Thyroid gland (tissue), 4 donors: ENCODE measurements around the gene CYP2J2. TPM values are rescaled to one million over a fixed set of nuclear protein-coding genes. Genes with fewer than 3 reads are reported as not detected.

ENCODE experiments used
- DNase-seq, 2 donors: peaks; one replicate each; pipeline ENCODE4 v3.0.0-alpha.2; 2019
- H3K27ac ChIP-seq, 3 donors: fragments of 200-600 bp; sonication (generic); 1 replicate in 2 of 3; 2 replicates in 1 of 3; pipeline ENCODE4 v1.5.1; 2016 to 2019; ENCODE audit warnings: mild to moderate bottlenecking in 1 of 3, moderate library complexity in 1 of 3
- H3K27me3 ChIP-seq: fragments of 200-600 bp; sonication (generic); one replicate; pipeline ENCODE4 v1.5.1; 2019
- H3K36me3 ChIP-seq, 2 donors: fragments of 200-600 bp; sonication (generic); one replicate each; pipeline ENCODE4 v1.5.1; 2016 to 2019
- H3K4me1 ChIP-seq, 2 donors: fragments of 200-600 bp; sonication (generic); one replicate each; pipeline ENCODE4 v1.5.1; 2017 to 2019
- H3K4me3 ChIP-seq, 3 donors: fragments of 200-600 bp; sonication (generic); replicated peaks in 1 of 3; 1 replicate in 2 of 3; 2 replicates in 1 of 3; pipeline ENCODE4 v1.5.1; 2016; ENCODE audit warnings: mild to moderate bottlenecking in 1 of 3
- H3K9me3 ChIP-seq: fragments of 200-600 bp; sonication (generic); one replicate; pipeline ENCODE4 v1.5.1; 2017
- POLR2A ChIP-seq, 2 donors: fragments of 450-650 bp; IDR thresholded peaks; one replicate each; pipeline ENCODE4 v1.6.1; 2017; ENCODE audit warnings: antibody characterized with exemption in 2 of 2, mild to moderate bottlenecking in 2 of 2, moderate library complexity in 1 of 2
- WGBS, 2 donors: methylation state at CpG; one replicate each; pipeline ENCODE4 v1.1.5; 2017; 5-methylcytosine and 5-hydroxymethylcytosine counted together
- intact Hi-C: fragments of 100-400 bp; cut with DNase I; formaldehyde crosslinking; loops from one replicate; pipeline ENCODE4 v1.15.1; 2023
- total RNA-seq, 4 donors: library from RNA; depleted of rRNA; stranded (reverse); fragments of >200 nt; gene quantifications; one replicate each; pipeline ENCODE4 v1.2.3, GENCODE V29; 2016
- TF ChIP-seq, protein P1 (sequence below), 6 experiments: fragments of 200-600 bp in 3 of 6; fragments of 450-650 bp in 3 of 6; sonication (generic) in 3 of 6; IDR thresholded peaks; one replicate each; pipeline ENCODE4 v1.5.1; 2016 to 2019; ENCODE audit warnings: antibody characterized with exemption in 6 of 6, mild to moderate bottlenecking in 2 of 6, inconsistent platforms in 1 of 6, moderate library complexity in 1 of 6

Gene CYP2J2
- total RNA-seq, 4 donors from 2014 or later: 0.33 TPM; not detected in 3

- Histone ChIP-seq H3K36me3 (no peaks in the 10 kb centered on the region), H3K4me1 (no peaks in the 10 kb centered on the region), H3K27ac (no peak overlapping the region), H3K4me3 (no peak overlapping the region), H3K27me3 (no peaks in the 10 kb centered on the region), H3K9me3 (no peaks in the 10 kb centered on the region)
- WGBS, 2 donors: 79 to 90% methylated on average over 2 of the region's 2 CpGs
- intact Hi-C loops: no loop called here
- TF ChIP-seq, protein P1, sequence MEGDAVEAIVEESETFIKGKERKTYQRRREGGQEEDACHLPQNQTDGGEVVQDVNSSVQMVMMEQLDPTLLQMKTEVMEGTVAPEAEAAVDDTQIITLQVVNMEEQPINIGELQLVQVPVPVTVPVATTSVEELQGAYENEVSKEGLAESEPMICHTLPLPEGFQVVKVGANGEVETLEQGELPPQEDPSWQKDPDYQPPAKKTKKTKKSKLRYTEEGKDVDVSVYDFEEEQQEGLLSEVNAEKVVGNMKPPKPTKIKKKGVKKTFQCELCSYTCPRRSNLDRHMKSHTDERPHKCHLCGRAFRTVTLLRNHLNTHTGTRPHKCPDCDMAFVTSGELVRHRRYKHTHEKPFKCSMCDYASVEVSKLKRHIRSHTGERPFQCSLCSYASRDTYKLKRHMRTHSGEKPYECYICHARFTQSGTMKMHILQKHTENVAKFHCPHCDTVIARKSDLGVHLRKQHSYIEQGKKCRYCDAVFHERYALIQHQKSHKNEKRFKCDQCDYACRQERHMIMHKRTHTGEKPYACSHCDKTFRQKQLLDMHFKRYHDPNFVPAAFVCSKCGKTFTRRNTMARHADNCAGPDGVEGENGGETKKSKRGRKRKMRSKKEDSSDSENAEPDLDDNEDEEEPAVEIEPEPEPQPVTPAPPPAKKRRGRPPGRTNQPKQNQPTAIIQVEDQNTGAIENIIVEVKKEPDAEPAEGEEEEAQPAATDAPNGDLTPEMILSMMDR (IDR thresholded peaks at IDR 0.05): no peak
- TF ChIP-seq POLR2A (IDR thresholded peaks at IDR 0.05): no peak
- no peak for DNase-seq
These were observed 18.5 kb downstream of the CYP2J2 start for GRCh38 chr1:59908084-59908483.

DNA sequence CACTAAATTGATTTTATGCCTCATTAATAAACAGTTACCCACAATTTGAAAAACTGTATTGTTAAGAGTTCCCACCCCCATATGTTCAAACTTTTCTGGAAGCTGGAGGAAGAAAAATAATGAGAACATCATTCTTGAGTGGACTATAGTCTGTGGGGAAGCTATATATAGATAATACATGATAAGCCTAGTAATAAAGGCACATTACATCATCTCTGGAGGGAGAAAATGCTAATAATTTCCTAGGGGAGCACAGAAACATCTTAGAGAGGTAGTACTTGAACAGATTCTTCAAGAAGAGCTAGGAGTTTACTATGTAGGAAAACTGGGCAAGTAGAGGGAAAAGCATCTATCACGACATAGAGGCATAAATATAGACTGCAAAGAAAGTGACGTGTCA is 19.6 kb downstream of the CYP2J2 start:
- intact Hi-C loops: no loop called here
- no peak overlapping the region for H3K4me3 ChIP-seq
- no peak overlapping the region for H3K27ac ChIP-seq
- no peaks in the 10 kb centered on the region for H3K9me3 ChIP-seq
- 71 to 73% methylated on average over 2 of the region's 2 CpGs for WGBS, 2 donors
- no peak for DNase-seq
- H3K36me3 ChIP-seq: no peaks in the 10 kb centered on the region
- TF ChIP-seq POLR2A (IDR thresholded peaks at IDR 0.05): no peak
- no peaks in the 10 kb centered on the region for H3K27me3 ChIP-seq
- peaks cover 0 to 3% of the 10 kb centered on the region in 2 donors for H3K4me1 ChIP-seq

DNA sequence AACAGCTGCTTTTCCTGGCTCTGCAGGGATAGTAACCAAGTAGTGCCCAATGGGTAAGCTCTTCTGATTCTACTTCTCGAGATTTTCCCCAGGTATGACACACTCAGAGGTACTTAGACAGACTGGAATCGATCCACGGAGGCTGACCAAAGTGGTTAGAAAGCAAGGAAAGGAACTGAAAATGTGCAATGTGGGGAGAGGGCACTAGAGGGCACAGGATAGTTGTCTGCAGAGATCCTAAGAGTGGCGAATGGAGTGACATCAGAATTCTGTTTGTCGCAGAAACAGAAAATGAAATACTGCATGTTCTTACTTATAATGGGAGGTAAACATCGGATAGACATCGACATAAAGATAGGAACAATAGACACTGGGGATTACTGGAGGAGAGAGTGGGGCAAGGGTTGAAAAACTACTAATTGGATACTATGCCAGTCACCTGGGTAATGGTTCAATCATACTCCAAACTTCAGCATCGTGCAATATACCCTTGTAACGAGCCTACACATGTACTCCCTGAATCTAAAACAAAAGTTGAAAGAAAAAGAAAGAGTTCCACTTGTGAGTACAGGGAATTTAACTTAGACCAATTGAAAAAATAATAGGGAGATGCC is 23.3 kb downstream of the CYP2J2 start:
- Histone ChIP-seq H3K4me1 (peaks cover 0 to 4% of the 10 kb centered on the region in 2 donors), H3K4me3 (no peak overlapping the region), H3K36me3 (no peaks in the 10 kb centered on the region), H3K9me3 (no peaks in the 10 kb centered on the region), H3K27ac (no peak overlapping the region), H3K27me3 (no peaks in the 10 kb centered on the region)
- TF ChIP-seq POLR2A (IDR thresholded peaks at IDR 0.05): no peak
- TF ChIP-seq, protein P1 (IDR thresholded peaks at IDR 0.05): peak in 4 of 6 experiments; percentile 17 to 52 (median 44)
- intact Hi-C loops: no loop called here
- WGBS, 2 donors: 40 to 41% methylated on average over 9 of the region's 9 CpGs
- peak; percentile 45 to 55 for DNase-seq

GRCh38 chr1:59901770-59902388 is 24.7 kb downstream of the CYP2J2 start:
- Histone ChIP-seq H3K27ac (no peak overlapping the region), H3K9me3 (no peaks in the 10 kb centered on the region), H3K36me3 (no peaks in the 10 kb centered on the region), H3K4me1 (peaks cover 0 to 4% of the 10 kb centered on the region in 2 donors), H3K27me3 (no peaks in the 10 kb centered on the region), H3K4me3 (no peak overlapping the region)
- intact Hi-C loops: no loop called here
- DNase-seq: no peak
- 10 to 13% methylated on average over 1 of the region's 1 CpG for WGBS, 2 donors
- TF ChIP-seq POLR2A (IDR thresholded peaks at IDR 0.05): no peak
- TF ChIP-seq, protein P1 (IDR thresholded peaks at IDR 0.05): no peak

DNA sequence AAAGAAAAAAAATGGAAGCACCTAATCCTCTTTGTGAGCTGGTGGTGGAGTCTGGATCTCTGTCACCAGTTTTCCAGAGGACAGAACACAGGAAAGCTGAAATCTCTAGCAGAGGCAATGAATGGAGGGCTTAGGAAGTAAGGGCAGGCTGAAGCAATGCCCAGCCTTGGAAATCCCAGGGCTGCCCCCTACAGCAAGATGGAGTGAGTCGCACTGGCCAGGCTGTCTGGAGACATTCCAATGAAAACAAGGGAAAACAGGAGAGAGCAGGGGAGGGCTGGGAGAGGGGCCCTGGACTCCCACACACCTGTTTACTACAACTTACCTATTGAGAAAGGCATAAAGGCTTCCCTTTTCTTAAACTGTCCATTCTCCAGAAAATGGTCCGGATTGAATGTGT is 25.9 kb downstream of the CYP2J2 start:
- Histone ChIP-seq H3K4me3 (no peak overlapping the region), H3K27me3 (no peaks in the 10 kb centered on the region), H3K27ac (no peak overlapping the region), H3K9me3 (no peaks in the 10 kb centered on the region), H3K4me1 (peaks cover 0 to 4% of the 10 kb centered on the region in 2 donors), H3K36me3 (no peaks in the 10 kb centered on the region)
- WGBS, 2 donors: 72% methylated on average over 2 of the region's 2 CpGs
- intact Hi-C loops: no loop called here
- no peak for DNase-seq
- TF ChIP-seq, protein P1 (IDR thresholded peaks at IDR 0.05): no peak
- TF ChIP-seq POLR2A (IDR thresholded peaks at IDR 0.05): no peak
